ENCODE results near the gene RFWD3.

RFWD3 gene

GRCh38 chr16:74580833-74581232 is 85.8 kb downstream of the RFWD3 start:
- TF ChIP-seq, protein P1, sequence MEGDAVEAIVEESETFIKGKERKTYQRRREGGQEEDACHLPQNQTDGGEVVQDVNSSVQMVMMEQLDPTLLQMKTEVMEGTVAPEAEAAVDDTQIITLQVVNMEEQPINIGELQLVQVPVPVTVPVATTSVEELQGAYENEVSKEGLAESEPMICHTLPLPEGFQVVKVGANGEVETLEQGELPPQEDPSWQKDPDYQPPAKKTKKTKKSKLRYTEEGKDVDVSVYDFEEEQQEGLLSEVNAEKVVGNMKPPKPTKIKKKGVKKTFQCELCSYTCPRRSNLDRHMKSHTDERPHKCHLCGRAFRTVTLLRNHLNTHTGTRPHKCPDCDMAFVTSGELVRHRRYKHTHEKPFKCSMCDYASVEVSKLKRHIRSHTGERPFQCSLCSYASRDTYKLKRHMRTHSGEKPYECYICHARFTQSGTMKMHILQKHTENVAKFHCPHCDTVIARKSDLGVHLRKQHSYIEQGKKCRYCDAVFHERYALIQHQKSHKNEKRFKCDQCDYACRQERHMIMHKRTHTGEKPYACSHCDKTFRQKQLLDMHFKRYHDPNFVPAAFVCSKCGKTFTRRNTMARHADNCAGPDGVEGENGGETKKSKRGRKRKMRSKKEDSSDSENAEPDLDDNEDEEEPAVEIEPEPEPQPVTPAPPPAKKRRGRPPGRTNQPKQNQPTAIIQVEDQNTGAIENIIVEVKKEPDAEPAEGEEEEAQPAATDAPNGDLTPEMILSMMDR (IDR thresholded peaks at IDR 0.05), result no peak

DNA sequence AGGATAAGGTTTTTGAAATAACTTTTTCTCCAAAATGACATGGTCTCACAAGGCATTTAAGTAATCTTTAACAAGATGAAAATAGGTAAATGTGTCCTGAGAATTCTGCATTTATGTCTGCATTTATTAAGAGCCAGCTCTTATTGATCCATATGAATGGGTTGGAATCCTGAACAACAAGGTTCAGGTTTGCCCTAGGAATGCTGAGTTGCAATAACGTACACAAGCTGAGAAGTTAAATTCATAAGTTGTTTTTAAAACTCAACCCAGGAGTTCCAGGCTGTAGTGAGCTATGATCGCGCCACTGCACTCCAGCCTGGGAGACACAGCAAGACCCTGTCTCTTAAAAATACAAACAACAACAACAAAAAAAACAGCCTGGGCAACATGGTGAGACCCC is 87.8 kb downstream of the RFWD3 start:
- TF ChIP-seq, protein P1 (IDR thresholded peaks at IDR 0.05), result no peak

GRCh38 chr16:74578433-74578832 is 88.2 kb downstream of the RFWD3 start:
- TF ChIP-seq, protein P1 (IDR thresholded peaks at IDR 0.05), result no peak

DNA sequence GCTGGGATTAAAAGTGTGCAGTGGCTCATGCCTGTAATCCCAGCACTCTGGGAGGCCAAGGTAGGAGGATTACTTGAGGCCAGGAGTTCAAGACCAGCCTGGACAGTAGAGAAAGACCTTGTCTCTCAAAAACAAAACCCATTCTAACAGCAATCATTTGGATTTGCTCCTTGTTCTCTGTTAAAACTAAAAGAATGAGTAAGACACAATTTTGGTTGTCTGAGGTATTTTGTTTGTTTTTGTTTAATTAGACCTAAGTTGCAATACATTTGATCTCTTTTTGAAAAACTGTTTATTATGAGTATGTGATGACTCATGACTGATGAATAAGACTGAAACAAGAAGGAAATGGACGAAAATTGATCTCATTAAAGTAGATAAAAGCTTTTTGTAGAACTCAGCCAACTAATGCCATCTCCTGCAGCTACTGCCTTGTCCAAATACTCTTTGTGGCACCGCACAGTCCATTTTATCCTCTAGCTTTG is 88.8 kb downstream of the RFWD3 start:
- TF ChIP-seq, protein P1 (IDR thresholded peaks at IDR 0.05), result no peak

DNA sequence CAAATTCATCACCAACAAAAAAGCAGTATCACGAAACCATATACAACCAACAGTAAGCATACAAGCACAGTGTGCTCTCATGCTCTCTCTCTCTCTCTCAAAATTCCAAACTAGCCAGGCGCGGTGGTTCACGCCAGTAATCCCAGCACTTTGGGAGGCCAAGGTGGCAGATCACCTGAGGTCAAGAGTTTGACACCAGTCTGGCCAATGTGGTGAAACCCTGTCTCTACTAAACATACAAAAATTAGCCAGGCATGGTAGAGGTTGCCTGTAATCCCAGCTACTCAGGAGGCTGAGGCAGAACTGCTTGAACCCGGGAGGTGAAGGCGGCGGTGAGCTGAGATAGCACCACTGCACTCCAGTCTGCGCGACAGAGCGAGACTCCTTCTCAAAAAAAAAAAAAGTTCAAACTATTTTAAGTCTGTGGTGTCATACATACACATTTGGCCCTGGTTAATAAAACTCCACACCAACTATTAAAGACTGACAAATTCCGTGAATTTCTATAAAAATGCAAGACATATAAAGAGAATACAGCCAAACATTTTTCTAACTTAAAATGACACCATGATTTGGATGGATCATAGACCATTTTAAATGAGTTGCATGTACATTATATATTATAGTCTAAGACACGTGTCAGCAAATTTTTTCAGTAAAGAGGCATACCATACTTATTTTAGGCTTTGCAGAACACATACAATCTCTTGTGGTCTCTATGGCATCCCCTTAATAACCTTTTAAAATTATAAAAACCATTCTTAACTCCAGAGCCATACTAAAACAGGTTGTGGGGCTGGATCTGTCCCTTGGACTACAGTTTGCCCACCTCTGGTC is 90.7 kb downstream of the RFWD3 start:
- TF ChIP-seq, protein P1 (IDR thresholded peaks at IDR 0.05), result no peak

GRCh38 chr16:74575175-74575806 is 91.4 kb downstream of the RFWD3 start:
- TF ChIP-seq, protein P1 (IDR thresholded peaks at IDR 0.05), result peak; percentile 25; the same call in 1 of the 2 replicates

GRCh38 chr16:74574146-74574545 is 92.5 kb downstream of the RFWD3 start:
- TF ChIP-seq, protein P1 (IDR thresholded peaks at IDR 0.05), result no peak

All from LNCAP (cell line).